Measurements from ENCODE around the gene UBE2L3. TPM values are rescaled to one million over a fixed set of nuclear protein-coding genes. Genes with fewer than 3 reads are reported as not detected.
A peak's percentile ranks its signal among the peaks of the same experiment; 100 is the strongest.
"Not testable (repeated sequence)": the region's sequence is repeated elsewhere in the genome, so short reads cannot be mapped to it uniquely, and the experiment has no call there.

UBE2L3 gene
- total RNA-seq, 2 experiments from 2014 or later: 50.3 to 54.9 TPM

DNA sequence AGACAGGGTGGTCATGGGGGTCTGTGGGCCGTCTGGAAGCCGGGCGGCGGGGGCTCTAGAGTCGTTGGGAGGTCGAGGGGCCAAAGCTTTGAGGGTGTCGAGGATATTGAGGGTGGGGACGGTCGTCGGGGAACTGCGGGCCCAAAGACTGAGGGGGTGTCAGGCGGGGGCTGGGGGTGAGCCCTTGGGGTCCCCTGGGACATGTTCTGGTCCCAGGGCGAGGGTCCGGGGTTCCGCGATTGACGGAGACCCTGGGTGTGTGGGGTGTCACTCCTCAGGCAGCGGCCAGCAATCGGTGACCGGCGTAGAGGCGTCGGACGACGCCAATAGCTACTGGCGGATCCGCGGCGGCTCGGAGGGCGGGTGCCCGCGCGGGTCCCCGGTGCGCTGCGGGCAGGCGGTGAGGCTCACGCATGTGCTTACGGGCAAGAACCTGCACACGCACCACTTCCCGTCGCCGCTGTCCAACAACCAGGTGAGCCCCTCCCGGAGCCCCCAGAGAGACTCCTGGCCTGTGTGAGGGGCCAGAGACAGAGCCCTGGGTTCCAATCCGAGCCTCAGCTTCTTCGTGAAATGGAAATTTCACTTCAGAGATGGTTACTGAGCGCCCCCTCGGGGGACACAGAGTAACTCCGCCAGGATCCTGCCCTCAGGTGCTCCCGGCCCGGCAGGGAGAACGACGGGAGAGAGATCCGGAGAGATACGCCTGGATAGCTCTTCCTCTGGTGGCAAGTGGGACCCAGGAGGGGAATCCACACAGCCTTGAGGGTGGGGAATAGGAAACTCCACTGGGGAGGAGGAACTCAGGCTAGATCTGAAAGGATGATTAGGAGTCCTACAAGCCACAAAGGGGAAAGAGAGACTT is 75.3 kb downstream of the UBE2L3 start:
- Mint-ChIP-seq H3K27me3 (no peaks in the 10 kb centered on the region), H3K36me3 (ENCODE audit: low read depth) (peaks cover 26% of the 10 kb centered on the region)
- peak; percentile 83 for TF ChIP-seq CTCF (IDR thresholded peaks at IDR 0.05)

GRCh38 chr22:21643533-21644357 is 76.2 kb downstream of the UBE2L3 start:
- H3K4me1 Mint-ChIP-seq (ENCODE audit: low read depth): peaks cover 26% of the 10 kb centered on the region
- no peaks in the 10 kb centered on the region for H3K27me3 Mint-ChIP-seq
- intact Hi-C loops (cut with micrococcal nuclease): no loop called here
- no peak for TF ChIP-seq CTCF (IDR thresholded peaks at IDR 0.05)
- ATAC-seq (no peak), DNase-seq (peak; percentile 47)
- H3K4me3 Mint-ChIP-seq: peak overlapping the region; percentile 89
- ChIA-PET CTCF (interaction anchor here (0.7 to 3.7 kb wide), 17 partner anchors 9 to 75 kb away, joined by 3 to 78 read pairs (median 7); partner anchors contain the start of genes CCDC116, PPIL2 and YDJC), POLR2A (interaction anchor here (0.7 to 4.1 kb wide), 10 partner anchors 9 to 75 kb away, joined by 3 to 98 read pairs (median 5); partner anchors contain the start of genes CCDC116, PPIL2 and YDJC)
- H3K9me3 Mint-ChIP-seq: no peaks in the 10 kb centered on the region
- H3K27ac Mint-ChIP-seq: no peak overlapping the region
- peaks cover 27% of the 10 kb centered on the region for H3K36me3 Mint-ChIP-seq (ENCODE audit: low read depth)

More for the DNA sequence above, 75.3 kb downstream of the UBE2L3 start:
- Mint-ChIP-seq H3K27ac (peak overlapping the region; percentile 89), H3K4me3 (peak overlapping the region; percentile 89), H3K4me1 (ENCODE audit: low read depth) (peaks cover 26% of the 10 kb centered on the region), H3K9me3 (no peaks in the 10 kb centered on the region)
- peak; percentile 78 for DNase-seq
- intact Hi-C loops (cut with micrococcal nuclease): no loop called here
- POLR2A ChIA-PET: interaction anchor here (0.6 to 4.1 kb wide), 13 partner anchors 9 to 74 kb away, joined by 3 to 98 read pairs (median 4); partner anchors contain the start of genes CCDC116, PPIL2 and YDJC
- CTCF ChIA-PET: interaction anchor here (0.7 to 3.7 kb wide), 24 partner anchors 9 to 295 kb away, joined by 3 to 78 read pairs (median 5); partner anchors contain the start of genes CCDC116, PPIL2 and YDJC
- peak; percentile 11 for ATAC-seq

DNA sequence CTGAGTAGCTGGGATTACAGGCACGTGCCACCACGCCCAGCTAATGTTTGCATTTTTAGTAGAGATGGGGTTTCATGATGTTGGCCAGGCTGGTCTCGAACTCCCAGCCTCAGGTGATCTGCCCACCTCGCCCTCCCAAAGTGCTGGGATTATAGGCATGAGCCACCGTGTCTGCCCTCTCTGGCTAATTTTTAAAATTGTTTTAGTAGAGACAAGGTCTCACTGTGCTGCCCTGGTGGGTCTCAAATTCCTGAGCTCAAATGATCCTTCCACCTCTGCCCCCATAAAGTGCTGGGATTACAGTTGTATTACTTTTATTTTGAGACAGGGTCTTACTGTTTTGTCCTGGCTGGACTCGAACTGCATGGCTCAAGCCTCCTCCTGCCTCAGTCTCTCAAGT is 78.0 kb downstream of the UBE2L3 start:
- H3K4me3 Mint-ChIP-seq; intact Hi-C loops (cut with micrococcal nuclease); ATAC-seq; H3K27me3 Mint-ChIP-seq; DNase-seq; H3K9me3 Mint-ChIP-seq; H3K27ac Mint-ChIP-seq: not testable (repeated sequence)
- POLR2A ChIA-PET: interaction anchor here (0.8 kb wide), 1 partner anchor 9 kb away, joined by 4 read pairs; no protein-coding TSS in a partner anchor
- peaks cover 27% of the 10 kb centered on the region for H3K4me1 Mint-ChIP-seq (ENCODE audit: low read depth)
- CTCF ChIA-PET: interaction anchor here (1.1 to 3.4 kb wide), 7 partner anchors 8 to 20 kb away, joined by 3 to 37 read pairs (median 5); partner anchors contain the start of genes CCDC116 and YDJC
- peaks cover 35% of the 10 kb centered on the region for H3K36me3 Mint-ChIP-seq (ENCODE audit: low read depth)

DNA sequence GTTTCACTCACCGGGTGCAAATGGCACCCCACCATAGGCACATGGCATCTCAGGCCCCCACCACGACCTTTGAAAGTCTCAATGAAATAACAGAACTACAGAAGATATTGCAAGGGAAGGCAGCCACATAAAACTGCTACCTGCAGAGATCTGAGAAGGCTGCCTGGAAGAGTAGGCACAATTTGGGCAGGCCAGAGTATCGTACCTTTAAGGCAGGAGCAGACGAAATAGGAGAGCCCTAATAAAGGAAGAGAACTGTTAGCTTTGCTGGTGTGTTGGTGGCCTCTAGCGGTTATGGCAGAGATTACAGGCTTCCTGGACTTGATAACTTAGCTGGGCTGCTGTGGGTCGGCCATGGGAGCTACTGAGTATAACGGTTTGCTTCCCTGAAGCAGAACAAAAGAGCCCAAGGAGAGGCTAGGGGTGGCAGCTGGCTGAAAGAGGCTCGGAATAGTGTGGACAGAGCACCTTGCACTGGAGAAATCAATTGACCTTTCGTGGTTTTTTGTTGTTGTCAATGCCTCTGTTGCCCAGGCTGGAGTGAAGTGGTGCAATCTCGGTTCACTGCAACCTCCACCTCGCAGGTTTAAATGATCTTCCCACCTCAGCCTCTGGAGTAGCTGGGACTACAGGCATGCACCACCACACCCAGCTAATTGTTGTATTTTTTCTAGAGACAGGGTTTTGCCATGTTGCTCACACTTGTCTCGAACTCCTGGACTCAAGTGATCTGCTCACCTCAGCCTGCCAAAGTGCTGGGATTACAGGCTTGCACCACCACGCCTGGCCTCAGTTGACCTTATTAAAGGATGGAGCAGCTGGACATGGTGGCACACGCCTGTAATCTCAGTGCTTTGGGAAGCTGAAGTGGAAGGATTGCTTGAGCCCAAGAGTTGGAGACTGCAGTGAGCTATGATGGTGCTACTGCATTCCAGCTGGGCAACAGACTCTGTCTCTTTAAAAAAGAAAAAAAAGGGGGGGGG is 79.4 kb downstream of the UBE2L3 start:
- TF ChIP-seq CTCF (IDR thresholded peaks at IDR 0.05): peak; percentile 87
- intact Hi-C loops (cut with micrococcal nuclease): no loop called here
- peaks cover 32% of the 10 kb centered on the region for H3K4me1 Mint-ChIP-seq (ENCODE audit: low read depth)
- CTCF ChIA-PET: interaction anchor here (0.6 to 3.4 kb wide), 23 partner anchors 8 to 190 kb away, joined by 3 to 37 read pairs (median 3); partner anchors contain the start of genes CCDC116, PPIL2 and YDJC
- H3K4me3 Mint-ChIP-seq: no peak overlapping the region
- peak; percentile 91 for DNase-seq
- no peaks in the 10 kb centered on the region for H3K9me3 Mint-ChIP-seq
- no peaks in the 10 kb centered on the region for H3K27me3 Mint-ChIP-seq
- peak; percentile 40 for ATAC-seq
- peak overlapping the region; percentile 13 for H3K27ac Mint-ChIP-seq
- POLR2A ChIA-PET: interaction anchor here (0.6 to 1.7 kb wide), 3 partner anchors 12 to 18 kb away, joined by 3 to 12 read pairs (median 6); no protein-coding TSS in a partner anchor
- peaks cover 36% of the 10 kb centered on the region for H3K36me3 Mint-ChIP-seq (ENCODE audit: low read depth)

All from activated CD8-positive, alpha-beta T cell treated with anti-CD3 and anti-CD28 coated beads for 36 hours (primary cell).